GM21423 (cell line): ENCODE data around the gene EPS8L3.
"Not testable (repeated sequence)": the region's sequence is repeated elsewhere in the genome, so short reads cannot be mapped to it uniquely, and the experiment has no call there.

ENCODE experiments used
- ATAC-seq: cut with Tn5 transposase; IDR thresholded peaks from one replicate; pipeline ENCODE4 v1.9.1; 2021; ENCODE audit warnings: mild to moderate bottlenecking, moderate library complexity; ENCODE audit not compliant: unreplicated experiment

The EPS8L3 gene, protein sequence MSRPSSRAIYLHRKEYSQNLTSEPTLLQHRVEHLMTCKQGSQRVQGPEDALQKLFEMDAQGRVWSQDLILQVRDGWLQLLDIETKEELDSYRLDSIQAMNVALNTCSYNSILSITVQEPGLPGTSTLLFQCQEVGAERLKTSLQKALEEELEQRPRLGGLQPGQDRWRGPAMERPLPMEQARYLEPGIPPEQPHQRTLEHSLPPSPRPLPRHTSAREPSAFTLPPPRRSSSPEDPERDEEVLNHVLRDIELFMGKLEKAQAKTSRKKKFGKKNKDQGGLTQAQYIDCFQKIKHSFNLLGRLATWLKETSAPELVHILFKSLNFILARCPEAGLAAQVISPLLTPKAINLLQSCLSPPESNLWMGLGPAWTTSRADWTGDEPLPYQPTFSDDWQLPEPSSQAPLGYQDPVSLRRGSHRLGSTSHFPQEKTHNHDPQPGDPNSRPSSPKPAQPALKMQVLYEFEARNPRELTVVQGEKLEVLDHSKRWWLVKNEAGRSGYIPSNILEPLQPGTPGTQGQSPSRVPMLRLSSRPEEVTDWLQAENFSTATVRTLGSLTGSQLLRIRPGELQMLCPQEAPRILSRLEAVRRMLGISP

DNA sequence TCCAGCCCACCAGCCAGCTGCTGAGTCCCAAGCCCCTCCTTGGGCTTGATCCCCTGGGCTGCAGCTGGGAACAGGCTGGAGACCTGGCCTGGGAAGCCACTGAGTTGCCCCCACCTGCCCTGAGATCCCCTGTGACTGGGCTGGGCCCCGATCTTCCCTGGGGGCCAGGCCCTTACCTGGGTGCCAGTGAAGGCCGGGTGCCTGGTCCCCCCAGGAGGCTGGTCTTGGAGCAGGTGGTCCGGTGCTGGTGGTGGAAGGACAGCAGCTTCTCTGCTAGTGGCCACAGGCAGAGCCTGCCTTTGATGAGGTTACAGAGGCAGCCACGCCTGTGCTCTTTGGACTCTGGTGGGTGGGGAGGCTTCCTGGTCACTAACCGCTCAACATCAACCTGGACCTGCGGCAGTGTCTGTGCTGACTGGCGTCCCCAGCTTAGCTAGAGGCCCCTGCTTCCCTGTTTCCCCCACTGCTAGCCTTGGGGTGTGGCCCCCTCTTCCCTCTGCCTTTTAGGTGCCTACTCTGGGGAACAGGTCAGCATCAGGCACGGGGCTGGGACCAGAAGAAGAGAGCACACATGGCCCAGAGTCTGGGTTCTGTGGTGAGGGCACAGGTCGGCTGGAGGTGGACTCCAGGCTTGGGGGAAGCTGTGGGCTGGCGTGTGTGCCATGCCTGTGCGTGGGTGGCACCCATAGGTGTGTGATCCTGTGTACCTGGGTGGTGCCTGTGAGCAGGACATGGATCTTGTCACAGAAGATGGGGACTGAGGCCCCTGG is at the start of gene EPS8L3:
Gene EPS8L3 (minus strand): TSS at position 278 of the 770 bp plus-strand sequence. CDS start 2,174 bp downstream, outside the sequence.
- ATAC-seq: no peak

DNA sequence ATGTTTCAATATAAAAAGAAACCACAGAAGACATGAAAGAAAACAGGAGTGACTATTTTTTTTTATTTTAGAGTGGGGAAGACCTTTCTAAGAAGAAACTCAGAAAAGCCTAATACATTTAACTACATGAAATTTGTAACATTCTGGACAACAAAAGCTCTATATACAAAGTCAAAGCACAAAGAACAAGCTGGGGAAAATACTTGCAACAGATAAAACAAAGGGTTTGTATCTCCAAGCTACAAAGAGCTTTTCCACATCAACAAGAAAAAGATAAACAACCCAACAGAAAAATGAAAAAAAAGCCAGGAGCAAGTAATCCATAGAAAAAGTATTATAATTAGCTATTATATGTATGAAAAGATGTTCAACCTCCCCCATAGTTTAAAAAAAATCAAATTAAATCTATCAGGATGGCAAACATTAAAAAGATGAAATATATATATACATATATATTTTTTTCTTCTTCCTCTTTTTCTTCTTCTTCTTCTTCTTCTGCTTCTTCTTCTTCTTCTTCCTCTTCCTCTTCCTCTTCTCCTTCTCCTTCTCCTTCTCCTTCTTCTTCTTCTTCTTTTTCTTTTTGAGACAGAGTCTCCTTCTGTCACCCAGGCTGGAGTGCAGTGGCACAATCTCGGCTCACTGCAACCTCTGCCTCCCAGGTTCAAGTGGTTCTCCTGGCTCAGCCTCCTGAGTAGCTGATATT is 49.1 kb upstream of the EPS8L3 start:
- ATAC-seq: no peak

DNA sequence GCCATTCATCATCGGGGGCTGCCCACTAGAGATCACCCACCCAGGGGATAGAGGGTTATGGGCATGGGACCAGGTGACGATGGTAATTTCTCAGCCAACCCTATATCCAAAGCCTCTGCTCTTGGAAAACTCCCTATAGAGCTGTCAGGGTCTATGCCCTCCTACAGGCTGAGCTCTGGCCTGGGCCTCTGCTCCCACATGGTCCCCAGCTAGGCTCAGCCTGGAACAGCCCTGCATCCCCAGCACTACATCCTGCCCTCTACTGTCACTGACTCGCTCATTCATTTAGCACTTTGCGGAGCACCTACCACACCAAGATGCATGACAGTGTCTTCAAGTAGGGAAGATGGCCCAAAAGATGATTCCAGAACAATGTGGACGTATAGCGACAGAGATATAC is 45.0 kb upstream of the EPS8L3 start:
- no peak for ATAC-seq

DNA sequence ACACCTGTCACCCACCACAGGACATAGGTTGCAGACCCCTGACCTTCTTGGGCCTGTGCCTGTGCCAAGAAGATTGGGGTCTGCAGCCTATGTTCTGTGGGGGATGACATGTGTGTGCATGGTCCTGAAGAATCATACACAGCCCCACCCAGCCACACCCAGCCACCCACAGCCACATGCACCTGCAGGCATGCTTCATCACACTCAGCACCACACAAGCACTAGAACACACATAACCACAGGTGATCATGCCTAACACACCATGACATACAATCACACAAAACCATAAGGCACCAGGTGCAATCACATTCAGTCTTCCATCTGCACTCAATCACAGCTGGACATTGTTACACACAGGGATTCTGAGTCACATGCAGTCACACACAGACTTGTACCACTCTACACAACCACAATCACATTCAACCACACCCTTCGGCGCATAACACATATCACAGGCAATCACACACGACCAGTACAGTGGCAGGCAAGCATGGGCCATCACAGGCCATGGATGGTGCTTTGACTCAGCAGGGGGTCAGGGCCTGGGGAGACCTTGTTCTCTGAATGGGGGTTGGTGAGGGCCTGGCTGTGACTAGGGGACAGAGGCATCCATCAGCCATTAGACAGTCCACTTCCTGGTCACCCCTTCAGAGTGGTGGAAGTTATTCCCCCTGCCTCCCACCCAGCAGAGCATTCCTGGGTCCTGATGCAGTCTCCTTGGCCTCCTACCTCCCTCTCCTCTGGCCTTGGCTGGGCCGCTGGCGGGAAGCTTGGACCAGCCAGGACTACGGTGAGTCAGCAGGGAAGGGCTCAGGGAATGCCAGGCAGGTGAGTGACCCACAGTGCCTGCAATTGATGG is 44.3 kb upstream of the EPS8L3 start:
- no peak for ATAC-seq

DNA sequence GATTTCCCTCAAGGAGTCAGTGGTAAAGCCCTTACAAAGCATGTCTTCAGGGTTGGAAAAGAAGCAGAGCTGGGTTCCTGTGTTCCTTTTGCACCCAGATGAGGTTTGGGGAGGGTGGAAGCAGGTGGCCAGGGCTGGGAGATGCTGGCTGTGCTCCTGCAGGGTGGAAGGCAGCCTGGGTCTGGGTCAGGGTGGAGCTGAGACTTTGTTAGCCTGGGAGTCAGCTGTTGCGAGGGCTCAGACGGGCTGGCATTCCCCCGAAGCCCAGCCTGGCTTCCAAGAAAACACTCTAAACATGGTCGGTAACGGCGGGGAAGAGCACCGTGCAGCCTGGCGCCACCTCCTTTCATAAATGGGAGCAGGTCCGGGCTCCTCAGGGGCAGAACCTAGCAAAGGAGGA is 43.7 kb upstream of the EPS8L3 start:
- no peak for ATAC-seq

DNA sequence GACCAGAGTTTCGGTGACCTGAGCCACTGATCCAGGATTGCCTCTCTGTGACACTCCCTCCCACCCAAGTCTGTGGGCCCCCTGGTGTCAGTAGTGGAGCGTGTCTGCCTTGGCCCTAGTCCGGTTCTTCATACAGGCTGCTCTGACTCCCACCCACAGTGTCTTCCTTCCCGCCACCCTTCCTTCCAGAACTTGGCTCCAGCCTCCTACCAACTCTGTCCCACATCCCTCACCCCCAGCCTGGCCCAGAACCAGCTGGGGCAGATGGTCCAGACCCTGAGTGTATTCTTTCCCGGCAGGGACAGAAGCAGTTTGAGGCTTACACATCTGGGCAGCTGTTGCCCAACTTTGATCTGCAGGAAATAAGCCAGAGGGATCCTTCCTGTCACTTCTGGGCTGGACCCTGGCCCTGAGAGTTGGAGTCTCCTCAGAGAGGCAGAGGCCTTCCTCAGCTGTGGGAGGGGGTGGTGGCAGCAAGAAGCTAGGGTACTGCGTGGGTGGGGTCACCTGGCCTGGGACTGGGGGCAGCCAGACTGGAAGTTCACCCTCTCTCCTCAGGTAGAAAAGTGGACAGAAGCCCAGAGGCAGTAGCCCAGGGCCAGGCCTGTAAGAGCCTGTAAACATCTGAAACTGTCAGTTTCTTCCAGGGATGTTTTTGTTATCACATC is 43.1 kb upstream of the EPS8L3 start:
- ATAC-seq: no peak

DNA sequence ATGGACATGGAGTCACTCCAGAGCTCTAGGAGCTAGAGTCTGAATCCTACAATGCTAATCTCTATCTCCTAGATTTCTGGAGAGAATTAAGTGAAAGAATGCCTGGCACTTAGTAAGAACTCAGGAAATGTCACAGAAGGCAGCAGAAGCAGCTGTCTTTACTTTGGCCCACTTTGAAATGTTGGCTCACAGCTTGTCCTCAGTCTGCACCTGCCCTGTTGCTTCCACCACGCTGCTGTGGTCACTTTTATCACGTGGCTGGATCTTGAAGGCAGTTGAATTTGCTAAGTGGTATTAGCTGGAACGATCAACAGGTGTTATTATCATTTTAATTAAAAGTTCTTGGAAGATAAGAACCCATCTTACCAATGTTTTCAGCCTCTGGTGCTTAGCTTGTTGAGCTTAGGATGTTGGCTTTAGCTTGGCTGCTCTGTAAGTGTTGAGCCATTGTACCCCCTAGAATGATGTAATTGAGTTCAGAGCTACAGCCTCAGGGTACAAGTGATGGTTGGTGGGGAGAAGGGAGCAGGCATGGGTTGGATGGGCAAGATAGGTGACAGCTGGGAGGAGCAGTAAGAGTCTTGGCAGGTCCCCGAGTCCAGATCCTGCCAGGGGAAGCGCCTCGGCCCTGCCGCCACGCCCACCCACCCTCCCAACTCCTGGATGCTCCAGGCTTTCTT is 41.9 kb upstream of the EPS8L3 start:
- ATAC-seq: no peak

DNA sequence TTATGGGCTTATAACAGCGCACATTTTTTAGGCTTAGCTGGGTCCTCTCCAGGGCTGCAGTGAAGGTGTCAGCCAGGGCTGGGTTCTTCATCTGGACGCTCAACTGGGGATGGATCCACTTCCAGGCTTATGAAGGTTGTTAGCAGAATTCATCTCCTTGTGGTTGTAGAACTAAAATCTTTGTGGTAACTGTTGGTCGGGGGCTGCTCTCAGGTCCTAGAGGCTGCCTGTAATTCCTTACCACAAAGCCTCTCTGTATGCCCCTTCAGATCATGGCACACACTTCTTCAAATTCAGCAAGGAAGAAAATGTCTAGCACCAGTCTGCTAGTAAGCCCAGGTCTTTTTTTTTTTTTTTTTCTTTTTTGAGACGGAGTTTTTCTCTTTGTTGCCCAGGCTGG is 40.9 kb upstream of the EPS8L3 start:
- ATAC-seq: no peak

DNA sequence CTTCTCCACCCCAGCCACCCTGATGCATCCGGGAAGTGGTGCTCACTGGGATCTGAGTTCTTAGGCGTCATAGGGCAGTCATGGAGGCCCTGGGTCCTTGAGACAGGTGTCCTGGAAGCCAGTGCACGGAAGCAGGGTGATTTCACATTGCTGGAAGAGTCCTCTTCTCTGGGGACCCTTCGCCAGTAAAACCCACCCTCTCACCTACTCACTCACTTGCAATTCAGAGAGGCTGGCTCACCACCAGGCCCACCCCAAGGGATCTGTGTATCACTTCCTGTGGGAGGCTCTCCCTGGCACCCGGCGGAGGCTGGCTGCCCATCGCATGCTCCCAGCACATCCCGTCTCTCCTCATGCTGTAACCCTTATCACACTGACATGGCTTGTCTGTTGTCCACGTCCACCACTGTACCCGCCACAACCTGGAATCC is 40.2 kb upstream of the EPS8L3 start:
- ATAC-seq: no peak

DNA sequence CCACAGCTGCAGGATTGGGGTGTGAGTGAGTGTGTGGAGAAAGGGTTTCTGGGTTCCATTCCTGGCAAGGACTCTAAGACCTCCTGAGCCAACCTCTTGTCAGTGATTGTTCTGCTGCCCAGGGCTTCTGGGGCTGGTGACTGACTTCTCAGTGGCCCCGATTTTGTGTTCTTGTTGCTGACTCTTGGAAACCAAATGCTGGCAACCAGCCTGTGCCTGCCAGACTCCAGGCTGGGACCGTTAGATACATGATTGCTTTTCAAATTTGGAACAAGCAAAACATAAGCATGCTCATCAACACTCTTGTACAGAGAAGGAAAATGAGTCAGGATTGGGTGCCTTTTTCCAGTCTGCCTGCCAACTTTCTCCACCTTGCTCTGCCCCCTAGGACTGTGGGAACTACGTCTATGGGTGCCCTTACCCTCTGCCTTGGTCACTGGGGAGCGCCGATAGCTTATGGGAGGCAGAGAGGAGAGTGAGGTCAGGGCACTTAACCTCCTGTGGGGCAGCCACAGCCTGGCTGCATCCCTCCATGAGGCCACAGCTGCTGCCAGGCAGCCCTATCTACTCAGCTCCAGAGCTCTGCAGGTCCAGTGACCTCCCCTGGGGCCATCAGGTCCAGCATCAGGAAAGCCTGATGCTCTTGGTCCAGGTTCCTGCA is 39.3 kb upstream of the EPS8L3 start:
- no peak for ATAC-seq

DNA sequence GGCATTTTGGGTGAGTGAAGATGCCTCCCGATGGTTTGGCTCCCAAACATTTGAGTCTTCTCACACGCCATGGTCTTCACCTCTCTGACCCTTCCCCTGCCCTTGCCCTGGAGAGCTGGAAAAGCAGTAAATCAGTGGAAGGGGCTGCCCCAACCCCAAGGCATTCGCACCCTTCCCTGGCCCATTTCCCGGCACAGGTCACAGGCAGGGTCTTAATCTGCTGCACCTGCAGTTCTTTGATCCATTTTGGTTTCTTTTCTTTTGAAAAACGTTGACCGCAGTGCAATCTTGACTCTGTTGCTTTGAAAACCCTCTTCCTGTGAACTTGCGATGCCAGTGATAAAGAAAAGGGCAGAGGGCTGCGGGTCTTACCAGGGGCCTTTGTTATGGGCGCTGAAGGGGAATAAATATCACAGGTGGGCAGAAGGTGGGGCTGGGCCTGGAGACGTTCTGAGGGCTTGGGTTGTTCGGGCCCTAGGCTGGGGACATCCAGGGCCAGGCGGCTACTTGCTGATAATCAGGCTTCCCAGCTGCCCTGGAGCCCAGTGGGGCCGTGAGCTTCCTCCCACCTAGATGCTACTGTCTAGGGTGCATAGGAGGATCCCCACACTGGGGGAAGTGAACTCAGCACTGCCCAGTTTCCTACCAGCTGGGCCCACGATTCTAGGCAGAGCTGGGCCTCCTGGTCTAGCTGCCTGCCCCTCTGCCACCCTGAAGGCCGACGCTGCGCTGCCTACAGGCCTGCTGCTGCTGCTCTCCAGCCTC is 38.6 kb upstream of the EPS8L3 start:
- ATAC-seq: no peak

DNA sequence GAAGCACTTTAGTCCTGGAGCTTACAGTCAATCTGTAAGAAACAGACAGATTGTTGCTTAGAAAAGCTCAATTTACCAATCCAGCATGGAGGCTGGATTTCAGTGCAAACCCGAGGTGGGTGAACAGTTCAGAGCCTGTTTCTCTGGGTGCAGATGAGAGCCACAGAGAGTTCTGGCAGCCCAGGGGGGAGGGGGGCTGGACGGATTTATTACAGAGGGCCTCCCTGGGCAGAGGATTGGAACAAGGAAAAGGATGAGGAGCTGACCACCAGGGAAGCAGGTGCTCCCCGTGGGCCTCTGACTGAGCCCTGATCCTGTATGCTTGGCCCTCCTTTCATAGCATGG is 38.0 kb upstream of the EPS8L3 start:
- ATAC-seq: no peak

DNA sequence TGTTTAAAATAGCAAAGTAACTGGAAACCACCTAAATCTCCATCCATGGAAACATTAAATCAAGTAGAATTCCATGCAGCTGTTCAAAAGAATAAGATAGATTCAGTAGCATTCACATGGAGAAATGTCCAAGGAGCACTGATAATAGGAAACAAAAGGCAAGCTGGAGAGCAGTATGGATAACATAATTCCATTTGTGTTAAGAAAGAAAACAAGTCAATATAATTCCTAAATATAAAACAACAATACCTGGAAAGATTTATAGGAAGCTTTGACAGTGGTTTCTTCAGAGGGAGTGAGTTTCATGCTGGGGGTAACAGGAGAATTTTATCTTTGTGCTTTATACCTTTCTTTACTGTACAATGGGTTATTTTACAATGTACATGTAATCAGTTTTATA is 36.6 kb upstream of the EPS8L3 start:
- no peak for ATAC-seq

DNA sequence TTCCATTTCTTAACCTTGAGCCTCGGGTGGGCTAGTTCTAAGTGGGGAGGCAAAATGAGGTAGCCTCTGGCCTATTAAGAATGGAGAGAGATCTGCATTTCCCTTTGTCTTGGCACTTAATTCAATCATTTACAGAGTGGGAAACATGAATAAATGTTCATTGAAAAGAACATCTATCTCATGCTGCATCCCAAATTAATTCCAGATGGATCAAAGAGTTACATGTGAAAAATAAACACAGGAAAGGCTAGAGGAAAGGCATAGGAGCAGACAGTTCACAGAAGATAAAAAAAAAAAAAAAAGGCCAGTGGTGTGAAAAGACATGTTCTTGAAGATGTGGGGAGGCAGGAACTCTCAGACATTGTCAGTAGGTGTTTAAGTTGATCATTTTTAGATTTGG is 35.7 kb upstream of the EPS8L3 start:
- no peak for ATAC-seq

DNA sequence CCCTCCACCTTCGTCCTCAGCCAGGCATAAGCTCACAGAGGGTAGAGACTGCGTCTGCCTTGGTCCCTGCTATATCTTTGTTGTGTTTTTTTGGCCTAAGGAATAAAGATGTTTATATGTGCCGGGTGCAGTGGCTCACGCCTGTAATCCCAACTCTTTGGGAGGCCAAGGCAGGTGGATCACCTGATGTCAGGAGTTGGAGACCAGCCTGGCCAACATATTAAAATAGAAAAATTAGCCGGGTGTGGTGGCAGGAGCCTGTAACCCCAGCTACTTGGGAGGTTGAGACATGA is 33.5 kb upstream of the EPS8L3 start:
- ATAC-seq: not testable (repeated sequence)

DNA sequence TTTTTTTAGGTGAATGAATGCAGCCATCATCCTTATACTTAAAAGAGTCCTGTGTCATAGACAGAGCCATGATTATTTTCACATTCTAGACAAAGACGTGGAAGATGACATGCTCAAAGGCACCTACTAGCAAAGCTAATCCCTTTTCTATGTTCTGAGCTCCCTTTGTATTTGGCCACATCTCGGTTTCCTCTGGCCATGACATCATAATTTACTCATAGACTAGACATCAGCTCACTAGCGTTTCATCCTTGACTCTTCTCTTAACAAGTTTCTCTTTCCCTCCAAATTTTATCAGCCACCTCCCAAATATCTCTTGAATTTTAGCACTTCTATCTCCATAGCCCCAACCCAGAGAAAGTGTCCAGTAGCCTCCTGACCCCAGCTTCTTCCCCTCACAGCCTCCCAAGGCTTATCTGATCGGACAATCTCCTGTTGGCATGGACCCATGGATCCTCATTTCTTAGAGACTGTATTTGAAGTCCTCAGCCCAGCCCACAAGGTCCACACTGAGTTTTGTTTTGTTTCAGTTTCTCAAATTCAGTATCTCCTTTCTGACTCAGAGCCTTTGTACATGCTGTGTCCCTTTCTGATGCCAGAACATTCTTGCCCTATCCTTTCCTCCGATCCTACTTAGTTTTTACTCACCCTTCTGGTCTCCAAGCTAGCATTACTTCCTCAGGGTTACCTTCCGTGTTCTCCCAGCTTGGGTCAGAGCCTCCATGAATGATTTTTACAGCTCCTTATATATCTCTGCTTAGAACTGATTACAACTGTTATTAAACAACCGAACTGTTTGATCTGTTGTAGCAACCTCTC is 33.0 kb upstream of the EPS8L3 start:
- no peak for ATAC-seq
